AG09319 (cell line): ENCODE measurements around the gene NEK2.

ENCODE experiments used
- DNase-seq: peaks from one replicate; pipeline ENCODE4 v3.0.0-alpha.2; 2010; ENCODE audit warnings: low read depth; ENCODE audit errors: extremely low read depth
- TF ChIP-seq, protein P1 (sequence below): IDR thresholded peaks from 2 replicates; pipeline ENCODE4 v1.5.1; 2011; ENCODE audit warnings: low read depth, mild to moderate bottlenecking, inconsistent platforms, low read length, moderate library complexity

Gene NEK2

GRCh38 chr1:211635597-211636205, 39.7 kb downstream of the NEK2 start:
- DNase-seq: no peak
- TF ChIP-seq, protein P1, sequence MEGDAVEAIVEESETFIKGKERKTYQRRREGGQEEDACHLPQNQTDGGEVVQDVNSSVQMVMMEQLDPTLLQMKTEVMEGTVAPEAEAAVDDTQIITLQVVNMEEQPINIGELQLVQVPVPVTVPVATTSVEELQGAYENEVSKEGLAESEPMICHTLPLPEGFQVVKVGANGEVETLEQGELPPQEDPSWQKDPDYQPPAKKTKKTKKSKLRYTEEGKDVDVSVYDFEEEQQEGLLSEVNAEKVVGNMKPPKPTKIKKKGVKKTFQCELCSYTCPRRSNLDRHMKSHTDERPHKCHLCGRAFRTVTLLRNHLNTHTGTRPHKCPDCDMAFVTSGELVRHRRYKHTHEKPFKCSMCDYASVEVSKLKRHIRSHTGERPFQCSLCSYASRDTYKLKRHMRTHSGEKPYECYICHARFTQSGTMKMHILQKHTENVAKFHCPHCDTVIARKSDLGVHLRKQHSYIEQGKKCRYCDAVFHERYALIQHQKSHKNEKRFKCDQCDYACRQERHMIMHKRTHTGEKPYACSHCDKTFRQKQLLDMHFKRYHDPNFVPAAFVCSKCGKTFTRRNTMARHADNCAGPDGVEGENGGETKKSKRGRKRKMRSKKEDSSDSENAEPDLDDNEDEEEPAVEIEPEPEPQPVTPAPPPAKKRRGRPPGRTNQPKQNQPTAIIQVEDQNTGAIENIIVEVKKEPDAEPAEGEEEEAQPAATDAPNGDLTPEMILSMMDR: no peak

GRCh38 chr1:211634931-211635330, 40.5 kb downstream of the NEK2 start:
- DNase-seq: no peak
- TF ChIP-seq, protein P1: no peak

DNA sequence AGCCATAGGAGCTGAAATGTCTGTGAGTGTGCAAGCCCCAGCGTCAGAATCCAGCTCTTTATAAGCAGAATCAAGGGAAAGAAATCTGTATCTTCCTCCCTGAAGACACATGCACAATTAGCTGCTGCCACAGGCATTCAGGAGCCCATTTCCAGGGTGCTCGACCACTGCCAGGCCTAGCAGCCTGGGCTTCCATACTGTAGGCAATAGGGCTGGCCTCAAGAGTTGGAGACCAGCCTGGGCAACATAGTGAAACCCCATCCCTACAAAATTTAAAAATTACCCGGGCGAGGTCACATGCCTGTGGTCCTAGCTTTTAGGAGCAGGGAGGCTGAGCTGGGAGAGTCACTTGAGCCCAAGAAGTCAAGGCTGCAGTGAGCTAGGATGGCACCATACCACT, 41.0 kb downstream of the NEK2 start:
- TF ChIP-seq, protein P1: no peak
- no peak for DNase-seq

GRCh38 chr1:211633524-211633846, 41.9 kb downstream of the NEK2 start:
- TF ChIP-seq, protein P1: no peak
- no peak for DNase-seq

GRCh38 chr1:211632808-211633523, 42.5 kb downstream of the NEK2 start:
- TF ChIP-seq, protein P1: no peak
- no peak for DNase-seq

DNA sequence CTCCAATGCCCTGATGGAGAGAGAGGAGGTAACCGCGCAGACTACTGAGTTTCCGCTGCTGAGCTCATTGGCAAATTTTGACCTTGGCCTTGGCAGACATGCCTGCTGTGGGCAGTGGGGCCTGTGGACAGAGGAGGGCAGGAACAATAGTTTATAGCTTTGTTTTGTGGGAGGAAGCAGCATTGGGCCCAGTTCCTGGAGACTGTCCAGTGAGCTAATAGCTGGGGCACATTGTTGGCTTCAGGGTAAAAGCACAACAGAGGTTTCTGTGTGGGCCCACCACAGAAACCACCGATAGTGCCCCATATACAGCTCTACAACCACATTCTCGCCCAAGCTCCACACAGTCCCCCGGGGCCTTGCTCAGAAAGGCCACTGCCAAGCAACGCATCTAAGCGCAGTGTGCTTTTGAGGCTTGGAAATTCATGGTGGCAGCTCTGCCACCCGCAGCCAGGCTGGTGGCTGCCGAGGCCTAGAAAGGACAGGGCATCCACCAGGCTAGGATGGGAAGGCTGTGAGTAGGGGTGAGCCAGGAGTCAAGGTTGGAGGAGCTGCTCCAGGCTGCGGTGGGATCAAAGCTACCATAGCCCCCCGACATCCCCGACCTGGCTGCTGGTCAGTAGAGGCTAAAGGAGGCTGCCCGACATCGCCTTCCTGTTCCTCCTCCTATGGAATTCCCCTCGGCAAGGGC, 43.2 kb downstream of the NEK2 start:
- no peak for DNase-seq
- TF ChIP-seq, protein P1: no peak

GRCh38 chr1:211631168-211631567, 44.3 kb downstream of the NEK2 start:
- DNase-seq: no peak
- TF ChIP-seq, protein P1: no peak
